ENCODE results near the gene SPATS2L. TPM values are rescaled to one million over a fixed set of nuclear protein-coding genes. Genes with fewer than 3 reads are reported as not detected.

SPATS2L gene
- total and polyA plus RNA-seq, 2 donors, result 34.8 to 58.3 TPM

GRCh38 chr2:200286578-200286977 lies 19.9 kb upstream of the SPATS2L start:
- Histone ChIP-seq H3K9me3 (ENCODE audit: control insufficient read depth in 2 of 2, insufficient read depth in 1 of 2, low read length in 1 of 2) (no peaks in the 10 kb centered on the region), H3K4me3 (ENCODE audit: low read length in 2 of 2) (no peak overlapping the region), H3K36me3 (ENCODE audit: control insufficient read depth in 2 of 2, insufficient read depth in 2 of 2, low read length in 1 of 2) (no peaks in the 10 kb centered on the region), H3K4me1 (ENCODE audit: control insufficient read depth in 2 of 2, insufficient read depth in 2 of 2, low read length in 2 of 2) (no peaks in the 10 kb centered on the region), H3K27ac (ENCODE audit: low read depth in 1 of 2, low read length in 1 of 2) (no peak overlapping the region), H3K27me3 (ENCODE audit: control insufficient read depth in 2 of 2, insufficient read depth in 1 of 2, low read length in 1 of 2) (peaks cover 0 to 3% of the 10 kb centered on the region in 2 donors)
- 46% methylated on average over 1 of the region's 1 CpG for WGBS
- no peak for DNase-seq (ENCODE audit: low read depth in 6 of 9, low spot score in 9 of 9)

DNA sequence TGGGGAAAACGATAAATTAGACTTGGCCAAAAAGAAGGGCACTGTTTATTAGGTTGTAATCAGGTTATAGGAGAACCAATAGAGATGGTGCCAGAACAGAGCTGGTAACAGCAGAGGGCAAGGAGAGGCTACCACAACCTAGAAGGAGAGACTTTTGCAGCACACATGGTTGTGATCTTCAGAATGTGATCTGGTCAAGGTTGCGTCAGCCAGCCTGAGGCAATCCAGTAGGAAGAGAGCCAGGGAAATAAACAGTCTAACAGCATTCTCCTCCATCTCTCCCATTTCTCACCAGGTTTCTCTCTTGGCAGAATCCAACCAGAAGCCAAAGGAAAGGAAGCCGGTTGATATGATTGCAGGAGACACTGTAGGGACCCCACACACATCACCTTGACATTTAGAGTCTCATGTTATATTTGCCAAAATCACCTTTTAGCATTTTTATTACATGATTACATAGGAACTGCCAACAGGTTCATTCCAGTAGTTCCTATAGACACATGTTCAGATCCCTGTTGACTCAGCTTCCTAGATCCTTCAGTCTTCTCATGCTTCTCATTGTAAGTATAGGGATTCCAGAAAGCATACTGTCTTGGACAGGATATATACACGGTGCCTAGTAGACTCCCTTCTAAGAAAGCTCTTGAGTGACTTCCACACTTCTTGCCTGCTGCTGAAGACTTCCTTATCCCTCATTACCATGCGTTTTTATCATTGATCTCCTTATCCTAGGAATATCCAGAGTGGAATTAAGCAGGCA lies 17.6 kb upstream of the SPATS2L start:
- DNase-seq (ENCODE audit: low read depth in 6 of 9, low spot score in 9 of 9), result no peak
- Histone ChIP-seq H3K4me1 (ENCODE audit: control insufficient read depth in 2 of 2, insufficient read depth in 2 of 2, low read length in 2 of 2) (no peaks in the 10 kb centered on the region), H3K36me3 (ENCODE audit: control insufficient read depth in 2 of 2, insufficient read depth in 2 of 2, low read length in 1 of 2) (no peaks in the 10 kb centered on the region), H3K9me3 (ENCODE audit: control insufficient read depth in 2 of 2, insufficient read depth in 1 of 2, low read length in 1 of 2) (no peaks in the 10 kb centered on the region), H3K4me3 (ENCODE audit: low read length in 2 of 2) (no peak overlapping the region), H3K27me3 (ENCODE audit: control insufficient read depth in 2 of 2, insufficient read depth in 1 of 2, low read length in 1 of 2) (no peaks in the 10 kb centered on the region), H3K27ac (ENCODE audit: low read depth in 1 of 2, low read length in 1 of 2) (no peak overlapping the region)
- WGBS, result 97% methylated on average over 5 of the region's 5 CpGs

- H3K4me3 ChIP-seq (ENCODE audit: low read length in 2 of 2), result no peak overlapping the region
Observed at GRCh38 chr2:200296118-200296517, 10.4 kb upstream of the SPATS2L start.

GRCh38 chr2:200297100-200297499 lies 9.4 kb upstream of the SPATS2L start:
- peaks cover 0 to 3% of the 10 kb centered on the region in 2 donors for H3K27me3 ChIP-seq (ENCODE audit: control insufficient read depth in 2 of 2, insufficient read depth in 1 of 2, low read length in 1 of 2)
- no peaks in the 10 kb centered on the region for H3K36me3 ChIP-seq (ENCODE audit: control insufficient read depth in 2 of 2, insufficient read depth in 2 of 2, low read length in 1 of 2)
- DNase-seq (ENCODE audit: low read depth in 6 of 9, low spot score in 9 of 9), result no peak
- H3K4me3 ChIP-seq (ENCODE audit: low read length in 2 of 2), result no peak overlapping the region
- no peaks in the 10 kb centered on the region for H3K4me1 ChIP-seq (ENCODE audit: control insufficient read depth in 2 of 2, insufficient read depth in 2 of 2, low read length in 2 of 2)
- no peak overlapping the region for H3K27ac ChIP-seq (ENCODE audit: low read depth in 1 of 2, low read length in 1 of 2)
- H3K9me3 ChIP-seq (ENCODE audit: control insufficient read depth in 2 of 2, insufficient read depth in 1 of 2, low read length in 1 of 2), result no peaks in the 10 kb centered on the region
- WGBS, result 85% methylated on average over 5 of the region's 5 CpGs

More at GRCh38 chr2:200296118-200296517, 10.4 kb upstream of the SPATS2L start:
- Histone ChIP-seq H3K27me3 (ENCODE audit: control insufficient read depth in 2 of 2, insufficient read depth in 1 of 2, low read length in 1 of 2) (peaks cover 0 to 3% of the 10 kb centered on the region in 2 donors), H3K27ac (ENCODE audit: low read depth in 1 of 2, low read length in 1 of 2) (no peak overlapping the region), H3K36me3 (ENCODE audit: control insufficient read depth in 2 of 2, insufficient read depth in 2 of 2, low read length in 1 of 2) (no peaks in the 10 kb centered on the region), H3K9me3 (ENCODE audit: control insufficient read depth in 2 of 2, insufficient read depth in 1 of 2, low read length in 1 of 2) (no peaks in the 10 kb centered on the region), H3K4me1 (ENCODE audit: control insufficient read depth in 2 of 2, insufficient read depth in 2 of 2, low read length in 2 of 2) (no peaks in the 10 kb centered on the region)
- no peak for DNase-seq (ENCODE audit: low read depth in 6 of 9, low spot score in 9 of 9)
- 98% methylated on average over 1 of the region's 1 CpG for WGBS

GRCh38 chr2:200297989-200298388 lies 8.5 kb upstream of the SPATS2L start:
- no peak for DNase-seq (ENCODE audit: low read depth in 6 of 9, low spot score in 9 of 9)
- Histone ChIP-seq H3K36me3 (ENCODE audit: control insufficient read depth in 2 of 2, insufficient read depth in 2 of 2, low read length in 1 of 2) (no peaks in the 10 kb centered on the region), H3K4me1 (ENCODE audit: control insufficient read depth in 2 of 2, insufficient read depth in 2 of 2, low read length in 2 of 2) (no peaks in the 10 kb centered on the region), H3K27ac (ENCODE audit: low read depth in 1 of 2, low read length in 1 of 2) (no peak overlapping the region), H3K27me3 (ENCODE audit: control insufficient read depth in 2 of 2, insufficient read depth in 1 of 2, low read length in 1 of 2) (peaks cover 0 to 5% of the 10 kb centered on the region in 2 donors), H3K4me3 (ENCODE audit: low read length in 2 of 2) (no peak overlapping the region), H3K9me3 (ENCODE audit: control insufficient read depth in 2 of 2, insufficient read depth in 1 of 2, low read length in 1 of 2) (no peaks in the 10 kb centered on the region)
- WGBS, result 92% methylated on average over 5 of the region's 5 CpGs

DNA sequence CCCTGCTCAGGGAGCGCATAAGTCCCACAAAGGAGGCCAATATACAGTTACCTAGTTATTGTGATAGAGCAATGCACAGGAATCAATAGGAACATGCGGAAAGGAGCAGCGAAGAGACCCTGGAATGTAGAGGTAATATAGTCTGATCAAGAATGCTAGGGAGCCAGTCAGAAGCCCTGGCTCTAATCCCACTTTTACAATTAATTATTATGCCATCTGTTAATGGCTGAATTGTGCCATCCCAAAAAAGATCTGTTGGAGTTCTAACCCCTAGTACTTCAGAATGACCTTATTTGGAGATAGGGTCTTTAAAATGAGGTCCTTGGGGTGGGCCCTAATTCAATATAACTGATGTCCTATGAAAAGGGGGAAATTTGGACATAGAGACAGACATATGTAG lies 7.7 kb upstream of the SPATS2L start:
- Histone ChIP-seq H3K36me3 (ENCODE audit: control insufficient read depth in 2 of 2, insufficient read depth in 2 of 2, low read length in 1 of 2) (no peaks in the 10 kb centered on the region), H3K4me1 (ENCODE audit: control insufficient read depth in 2 of 2, insufficient read depth in 2 of 2, low read length in 2 of 2) (no peaks in the 10 kb centered on the region), H3K27ac (ENCODE audit: low read depth in 1 of 2, low read length in 1 of 2) (no peak overlapping the region), H3K27me3 (ENCODE audit: control insufficient read depth in 2 of 2, insufficient read depth in 1 of 2, low read length in 1 of 2) (peaks cover 0 to 11% of the 10 kb centered on the region in 2 donors), H3K4me3 (ENCODE audit: low read length in 2 of 2) (no peak overlapping the region), H3K9me3 (ENCODE audit: control insufficient read depth in 2 of 2, insufficient read depth in 1 of 2, low read length in 1 of 2) (no peaks in the 10 kb centered on the region)
- no peak for DNase-seq (ENCODE audit: low read depth in 6 of 9, low spot score in 9 of 9)
- WGBS, result 98% methylated on average over 3 of the region's 3 CpGs

DNA sequence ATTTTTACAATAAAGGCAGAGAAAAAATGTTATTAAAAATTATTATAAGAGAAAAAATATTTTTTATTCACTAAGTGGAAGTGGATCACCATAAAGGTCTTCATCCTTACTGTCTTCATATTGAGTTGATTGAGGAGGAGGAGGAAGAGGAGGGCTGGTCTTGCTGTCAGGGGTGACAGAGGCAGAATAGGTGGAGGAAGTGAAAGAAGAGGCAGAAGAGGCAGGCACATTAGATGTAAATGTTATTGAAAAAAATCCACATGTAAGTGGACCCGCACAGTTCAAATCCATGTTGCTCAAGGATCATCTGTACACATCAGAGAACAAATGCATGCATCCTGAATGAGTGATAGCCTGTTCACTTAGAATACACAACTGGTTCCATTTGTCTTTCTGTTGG lies 6.4 kb upstream of the SPATS2L start:
- Histone ChIP-seq H3K27me3 (ENCODE audit: control insufficient read depth in 2 of 2, insufficient read depth in 1 of 2, low read length in 1 of 2) (peaks cover 5 to 17% of the 10 kb centered on the region in 2 donors), H3K9me3 (ENCODE audit: control insufficient read depth in 2 of 2, insufficient read depth in 1 of 2, low read length in 1 of 2) (no peaks in the 10 kb centered on the region), H3K27ac (ENCODE audit: low read depth in 1 of 2, low read length in 1 of 2) (no peak overlapping the region), H3K4me1 (ENCODE audit: control insufficient read depth in 2 of 2, insufficient read depth in 2 of 2, low read length in 2 of 2) (no peaks in the 10 kb centered on the region), H3K36me3 (ENCODE audit: control insufficient read depth in 2 of 2, insufficient read depth in 2 of 2, low read length in 1 of 2) (no peaks in the 10 kb centered on the region), H3K4me3 (ENCODE audit: low read length in 2 of 2) (no peak overlapping the region)
- WGBS, result 100% methylated on average over 1 of the region's 1 CpG
- no peak for DNase-seq (ENCODE audit: low read depth in 6 of 9, low spot score in 9 of 9)

DNA sequence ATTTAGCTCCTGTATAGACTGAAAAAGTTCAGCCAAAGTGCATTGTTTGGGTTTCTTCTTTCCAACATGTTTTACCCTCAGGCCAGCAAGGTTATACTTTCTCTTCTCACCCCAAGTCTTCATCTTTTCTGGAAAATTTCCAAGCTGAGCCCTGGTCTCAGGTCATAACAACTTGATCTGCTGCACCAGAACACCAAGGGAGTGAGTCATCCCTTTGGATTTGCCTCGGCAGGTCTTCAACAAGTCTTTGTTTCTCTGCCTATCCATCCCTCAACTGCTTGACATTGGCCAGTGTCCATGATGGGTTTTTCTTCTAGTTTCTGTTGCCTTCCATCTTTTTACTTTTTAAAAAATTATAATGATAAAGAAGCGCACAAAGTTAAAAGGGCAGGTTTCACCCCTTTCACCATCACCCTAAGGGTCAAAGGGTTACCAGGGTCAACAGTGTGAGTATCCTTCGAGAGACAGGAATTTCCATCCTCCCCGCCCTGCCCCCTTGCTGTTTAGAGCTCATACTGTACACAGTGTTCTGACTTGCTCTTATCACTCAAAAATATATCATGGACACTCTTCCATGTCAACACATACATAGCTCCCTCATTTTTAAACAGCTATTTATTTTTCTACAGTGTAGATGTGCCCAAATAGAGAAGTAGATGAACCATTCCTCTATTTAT lies 5.7 kb upstream of the SPATS2L start:
- Histone ChIP-seq H3K27ac (ENCODE audit: low read depth in 1 of 2, low read length in 1 of 2) (no peak overlapping the region), H3K27me3 (ENCODE audit: control insufficient read depth in 2 of 2, insufficient read depth in 1 of 2, low read length in 1 of 2) (peaks cover 10 to 24% of the 10 kb centered on the region in 2 donors), H3K9me3 (ENCODE audit: control insufficient read depth in 2 of 2, insufficient read depth in 1 of 2, low read length in 1 of 2) (no peaks in the 10 kb centered on the region), H3K4me1 (ENCODE audit: control insufficient read depth in 2 of 2, insufficient read depth in 2 of 2, low read length in 2 of 2) (peaks cover 0 to 2% of the 10 kb centered on the region in 2 donors), H3K4me3 (ENCODE audit: low read length in 2 of 2) (no peak overlapping the region), H3K36me3 (ENCODE audit: control insufficient read depth in 2 of 2, insufficient read depth in 2 of 2, low read length in 1 of 2) (no peaks in the 10 kb centered on the region)
- DNase-seq (ENCODE audit: low read depth in 6 of 9, low spot score in 9 of 9), result peak in 1 of 9 donors; percentile 22
- 95% methylated on average over 4 of the region's 4 CpGs for WGBS
